Fibroblast of skin of scalp (primary cell): ENCODE measurements around the gene TREX2.
"Not testable (repeated sequence)": the region's sequence is repeated elsewhere in the genome, so short reads cannot be mapped to it uniquely, and the experiment has no call there.

Experiments used
- DNase-seq: peaks from one replicate; pipeline ENCODE4 v3.0.0-alpha.2; 2013

Gene TREX2

GRCh38 chrX:153406903-153407302, 39.0 kb downstream of the TREX2 start:
- no peak for DNase-seq

GRCh38 chrX:153406011-153406410, 39.8 kb downstream of the TREX2 start:
- no peak for DNase-seq

GRCh38 chrX:153405426-153405825, 40.4 kb downstream of the TREX2 start:
- no peak for DNase-seq

- DNase-seq: not testable (repeated sequence)
Observed at GRCh38 chrX:153404333-153404732, 41.5 kb downstream of the TREX2 start.

GRCh38 chrX:153401133-153401764, 44.6 kb downstream of the TREX2 start, which contains the start of gene PNMA6E:
PNMA6E (minus strand) TSS chrX:153401350; CDS start chrX:153398849, 2,501 bp downstream.
- DNase-seq: no peak

GRCh38 chrX:153400146-153401132, 45.4 kb downstream of the TREX2 start:
- peak; percentile 5 for DNase-seq

GRCh38 chrX:153398275-153398960, 47.4 kb downstream of the TREX2 start:
- no peak for DNase-seq

- DNase-seq: no peak
Observed at GRCh38 chrX:153397256-153397960, 48.4 kb downstream of the TREX2 start.

GRCh38 chrX:153396320-153397195, 49.3 kb downstream of the TREX2 start:
- DNase-seq: no peak

- no peak for DNase-seq
Observed at GRCh38 chrX:153395613-153396319, 50.1 kb downstream of the TREX2 start.

GRCh38 chrX:153394612-153395011, 51.2 kb downstream of the TREX2 start:
- no peak for DNase-seq
